Measurements from ENCODE around the gene EPAS1.

- TF ChIP-seq, protein P1, sequence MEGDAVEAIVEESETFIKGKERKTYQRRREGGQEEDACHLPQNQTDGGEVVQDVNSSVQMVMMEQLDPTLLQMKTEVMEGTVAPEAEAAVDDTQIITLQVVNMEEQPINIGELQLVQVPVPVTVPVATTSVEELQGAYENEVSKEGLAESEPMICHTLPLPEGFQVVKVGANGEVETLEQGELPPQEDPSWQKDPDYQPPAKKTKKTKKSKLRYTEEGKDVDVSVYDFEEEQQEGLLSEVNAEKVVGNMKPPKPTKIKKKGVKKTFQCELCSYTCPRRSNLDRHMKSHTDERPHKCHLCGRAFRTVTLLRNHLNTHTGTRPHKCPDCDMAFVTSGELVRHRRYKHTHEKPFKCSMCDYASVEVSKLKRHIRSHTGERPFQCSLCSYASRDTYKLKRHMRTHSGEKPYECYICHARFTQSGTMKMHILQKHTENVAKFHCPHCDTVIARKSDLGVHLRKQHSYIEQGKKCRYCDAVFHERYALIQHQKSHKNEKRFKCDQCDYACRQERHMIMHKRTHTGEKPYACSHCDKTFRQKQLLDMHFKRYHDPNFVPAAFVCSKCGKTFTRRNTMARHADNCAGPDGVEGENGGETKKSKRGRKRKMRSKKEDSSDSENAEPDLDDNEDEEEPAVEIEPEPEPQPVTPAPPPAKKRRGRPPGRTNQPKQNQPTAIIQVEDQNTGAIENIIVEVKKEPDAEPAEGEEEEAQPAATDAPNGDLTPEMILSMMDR (conservative IDR thresholded peaks at IDR 0.05), result no peak
- TF ChIP-seq ZFX (IDR thresholded peaks at IDR 0.05), result no peak
Observed at GRCh38 chr2:46394649-46395510, 97.7 kb downstream of the EPAS1 start.
